Sigmoid colon (tissue), 4 donors: Measurements from ENCODE around the gene FAM174B.

Experiments used
- CTCF ChIP-seq, 4 experiments: fragments of 450-650 bp in 3 of 4; fragments of 200-600 bp in 1 of 4; IDR thresholded peaks; one replicate each; pipeline ENCODE4 v1.5.1; 2016 to 2019; ENCODE audit warnings: antibody characterized with exemption in 4 of 4, mild to moderate bottlenecking in 3 of 4, moderate library complexity in 2 of 4
- EP300 ChIP-seq, 4 donors: sonication (generic); formaldehyde crosslinking; IDR thresholded peaks; one replicate each; pipeline ENCODE4 v1.6.1; 2017; ENCODE audit warnings: antibody characterized with exemption in 4 of 4
- POLR2A ChIP-seq, 2 donors: fragments of 450-650 bp; IDR thresholded peaks; one replicate each; pipeline ENCODE4 v1.6.1; 2016; ENCODE audit warnings: antibody characterized with exemption in 2 of 2, mild to moderate bottlenecking in 2 of 2, moderate library complexity in 2 of 2
- POLR2AphosphoS5 ChIP-seq, 4 donors: sonication (generic); formaldehyde crosslinking; IDR thresholded peaks; one replicate each; pipeline ENCODE4 v1.6.1; 2017; ENCODE audit warnings: antibody characterized with exemption in 4 of 4

GRCh38 chr15:92623435-92623834 lies 32.1 kb downstream of the FAM174B start:
- TF ChIP-seq CTCF (IDR thresholded peaks at IDR 0.05) (no peak), POLR2A (IDR thresholded peaks at IDR 0.05) (no peak), POLR2AphosphoS5 (IDR thresholded peaks at IDR 0.05) (peak in 1 of 4 donors; percentile 31), EP300 (IDR thresholded peaks at IDR 0.05) (no peak)
